Neural cell (in vitro differentiated cells): ENCODE measurements around the gene HIVEP2. TPM values are rescaled to one million over a fixed set of nuclear protein-coding genes. Genes with fewer than 3 reads are reported as not detected.

Experiments
- H2AFZ ChIP-seq: fragments of 200-600, 300-800 bp; sonication (generic), shearing (Covaris generic); 2 replicates; pipeline ENCODE4 v1.6.0; 2014; ENCODE audit warnings: low read depth, mild to moderate bottlenecking, antibody characterized with exemption, low read length, moderate library complexity
- H3F3A ChIP-seq: fragments of 200-600 bp; shearing (Covaris generic); 2 replicates; pipeline ENCODE4 v1.6.1; 2016; ENCODE audit warnings: mild to moderate bottlenecking, moderate library complexity, mixed read lengths, antibody characterized with exemption, low read length; ENCODE audit not compliant: insufficient read depth, poor library complexity, severe bottlenecking
- H3K27ac ChIP-seq: fragments of 200-600, 300-800 bp; sonication (generic), shearing (Covaris generic); 2 replicates; pipeline ENCODE4 v1.5.1; 2014; ENCODE audit warnings: mild to moderate bottlenecking, low read length, moderate library complexity
- H3K27me3 ChIP-seq: fragments of 300-800, 200-600 bp; sonication (generic), shearing (Covaris generic); 2 replicates; pipeline ENCODE4 v1.6.0; 2014; ENCODE audit warnings: mild to moderate bottlenecking, low read depth, low read length, moderate library complexity; ENCODE audit not compliant: insufficient read depth
- H3K36me3 ChIP-seq: fragments of 300-800, 200-600 bp; sonication (generic), shearing (Covaris generic); 2 replicates; pipeline ENCODE4 v1.5.1; 2014; ENCODE audit warnings: mild to moderate bottlenecking, antibody characterized with exemption, low read length, moderate library complexity; ENCODE audit not compliant: insufficient read depth
- H3K4me2 ChIP-seq: fragments of 300-800, 200-600 bp; sonication (generic), shearing (Covaris generic); 2 replicates; pipeline ENCODE4 v1.6.0; 2014; ENCODE audit warnings: mild to moderate bottlenecking, low read length
- H3K4me3 ChIP-seq: fragments of 300-800, 200-600 bp; sonication (generic), shearing (Covaris generic); 2 replicates; pipeline ENCODE4 v1.5.1; 2014; ENCODE audit warnings: mild to moderate bottlenecking, low read length, moderate library complexity
- H3K79me2 ChIP-seq: fragments of 200-600 bp; shearing (Covaris generic); replicated peaks from 2 replicates; pipeline ENCODE4 v1.6.0; 2014; ENCODE audit warnings: mild to moderate bottlenecking, low read length, moderate library complexity; ENCODE audit not compliant: insufficient read depth
- H3K9ac ChIP-seq: fragments of 300-800, 200-600 bp; sonication (generic), shearing (Covaris generic); 2 replicates; pipeline ENCODE4 v1.6.1; 2016; ENCODE audit warnings: mild to moderate bottlenecking, low read length, mixed read lengths
- H3K9me2 ChIP-seq: fragments of 200-600 bp; shearing (Covaris generic); 2 replicates; pipeline ENCODE4 v1.6.1; 2016; ENCODE audit warnings: mild to moderate bottlenecking, low read length, mixed read lengths; ENCODE audit not compliant: insufficient read depth
- H3K9me3 ChIP-seq: fragments of 200-600, 300-800 bp; sonication (generic), shearing (Covaris generic); 2 replicates; pipeline ENCODE4 v1.6.1; 2016; ENCODE audit warnings: mild to moderate bottlenecking, mixed run types, low read length, moderate library complexity, mixed read lengths
- H4K20me1 ChIP-seq: fragments of 200-600 bp; shearing (Covaris generic); 2 replicates; pipeline ENCODE4 v1.6.1; 2016; ENCODE audit warnings: mild to moderate bottlenecking, mixed run types; ENCODE audit not compliant: insufficient read depth
- EP300 ChIP-seq: fragments of 450-650 bp; conservative IDR thresholded peaks from 2 replicates; pipeline ENCODE4 v1.6.1; 2014; ENCODE audit warnings: antibody characterized with exemption, mild to moderate bottlenecking, moderate library complexity; ENCODE audit not compliant: poor library complexity, severe bottlenecking
- EZH2 ChIP-seq: fragments of 200-600, 300-800 bp; shearing (Covaris generic), sonication (generic); IDR thresholded peaks from 2 replicates; pipeline ENCODE4 v1.6.1; 2014; ENCODE audit warnings: antibody characterized with exemption, low read length, borderline replicate concordance, mild to moderate bottlenecking; ENCODE audit not compliant: insufficient read depth, poor library complexity, severe bottlenecking
- MXI1 ChIP-seq: fragments of 450-650 bp; conservative IDR thresholded peaks from 2 replicates; pipeline ENCODE4 v1.6.1; 2014; ENCODE audit warnings: antibody characterized with exemption, mild to moderate bottlenecking; ENCODE audit not compliant: poor library complexity, severe bottlenecking
- POLR2AphosphoS5 ChIP-seq: IDR thresholded peaks from 2 replicates; pipeline ENCODE4 v1.6.1; 2012
- RAD21 ChIP-seq: fragments of 450-650 bp; conservative IDR thresholded peaks from 2 replicates; pipeline ENCODE4 v1.6.1; 2014; ENCODE audit warnings: antibody characterized with exemption, mild to moderate bottlenecking, moderate library complexity
- SMC3 ChIP-seq: fragments of 450-650 bp; conservative IDR thresholded peaks from 2 replicates; pipeline ENCODE4 v1.6.1; 2014; ENCODE audit warnings: antibody characterized with exemption, mild to moderate bottlenecking, moderate library complexity; ENCODE audit not compliant: poor library complexity
- TAF1 ChIP-seq: IDR thresholded peaks from 2 replicates; pipeline ENCODE4 v1.6.1; 2012; ENCODE audit warnings: low read depth
- polyA plus RNA-seq: library from polyadenylated mRNA; depleted of rRNA; stranded (reverse); fragments of >200 nt; gene quantifications from 2 replicates; pipeline ENCODE4 v1.2.3, GENCODE V29; 2014
- TF ChIP-seq, protein P1 (sequence below): IDR thresholded peaks from 2 replicates; pipeline ENCODE4 v1.6.1; 2012; ENCODE audit warnings: borderline replicate concordance
- TF ChIP-seq, protein P2 (sequence below): fragments of 450-650 bp; IDR thresholded peaks from 2 replicates; pipeline ENCODE4 v1.5.1; 2014; ENCODE audit warnings: antibody characterized with exemption, mild to moderate bottlenecking, moderate library complexity; ENCODE audit not compliant: poor library complexity, severe bottlenecking

Gene HIVEP2
- polyA plus RNA-seq, 1 donor from 2014 or later, result 6.0 TPM

DNA sequence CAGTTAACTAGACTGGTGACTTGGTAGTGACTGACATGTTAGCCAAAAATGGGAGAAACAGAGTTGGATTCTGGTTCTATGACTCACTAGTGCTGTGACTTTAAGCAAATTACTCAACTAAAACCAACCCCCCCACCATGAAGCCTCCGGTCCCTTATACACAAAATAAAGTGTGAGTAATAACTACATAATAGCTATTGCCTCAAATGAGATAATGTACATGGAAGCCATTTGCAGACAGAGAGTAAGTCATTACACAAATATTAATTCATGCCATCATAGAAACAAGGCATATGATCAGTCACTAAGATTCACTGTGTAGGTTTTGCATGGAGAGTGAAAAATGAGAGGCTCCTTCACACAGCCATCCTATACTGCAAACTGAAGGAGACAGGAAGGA is 111.9 kb downstream of the HIVEP2 start:
- TF ChIP-seq, protein P1, sequence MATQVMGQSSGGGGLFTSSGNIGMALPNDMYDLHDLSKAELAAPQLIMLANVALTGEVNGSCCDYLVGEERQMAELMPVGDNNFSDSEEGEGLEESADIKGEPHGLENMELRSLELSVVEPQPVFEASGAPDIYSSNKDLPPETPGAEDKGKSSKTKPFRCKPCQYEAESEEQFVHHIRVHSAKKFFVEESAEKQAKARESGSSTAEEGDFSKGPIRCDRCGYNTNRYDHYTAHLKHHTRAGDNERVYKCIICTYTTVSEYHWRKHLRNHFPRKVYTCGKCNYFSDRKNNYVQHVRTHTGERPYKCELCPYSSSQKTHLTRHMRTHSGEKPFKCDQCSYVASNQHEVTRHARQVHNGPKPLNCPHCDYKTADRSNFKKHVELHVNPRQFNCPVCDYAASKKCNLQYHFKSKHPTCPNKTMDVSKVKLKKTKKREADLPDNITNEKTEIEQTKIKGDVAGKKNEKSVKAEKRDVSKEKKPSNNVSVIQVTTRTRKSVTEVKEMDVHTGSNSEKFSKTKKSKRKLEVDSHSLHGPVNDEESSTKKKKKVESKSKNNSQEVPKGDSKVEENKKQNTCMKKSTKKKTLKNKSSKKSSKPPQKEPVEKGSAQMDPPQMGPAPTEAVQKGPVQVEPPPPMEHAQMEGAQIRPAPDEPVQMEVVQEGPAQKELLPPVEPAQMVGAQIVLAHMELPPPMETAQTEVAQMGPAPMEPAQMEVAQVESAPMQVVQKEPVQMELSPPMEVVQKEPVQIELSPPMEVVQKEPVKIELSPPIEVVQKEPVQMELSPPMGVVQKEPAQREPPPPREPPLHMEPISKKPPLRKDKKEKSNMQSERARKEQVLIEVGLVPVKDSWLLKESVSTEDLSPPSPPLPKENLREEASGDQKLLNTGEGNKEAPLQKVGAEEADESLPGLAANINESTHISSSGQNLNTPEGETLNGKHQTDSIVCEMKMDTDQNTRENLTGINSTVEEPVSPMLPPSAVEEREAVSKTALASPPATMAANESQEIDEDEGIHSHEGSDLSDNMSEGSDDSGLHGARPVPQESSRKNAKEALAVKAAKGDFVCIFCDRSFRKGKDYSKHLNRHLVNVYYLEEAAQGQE, result no peak
- TF ChIP-seq RAD21, result no peak
- no peak for TF ChIP-seq EZH2
- TF ChIP-seq POLR2AphosphoS5, result no peak
- no peak for TF ChIP-seq SMC3
- TF ChIP-seq TAF1, result no peak
- TF ChIP-seq EP300, result no peak
- TF ChIP-seq, protein P2, sequence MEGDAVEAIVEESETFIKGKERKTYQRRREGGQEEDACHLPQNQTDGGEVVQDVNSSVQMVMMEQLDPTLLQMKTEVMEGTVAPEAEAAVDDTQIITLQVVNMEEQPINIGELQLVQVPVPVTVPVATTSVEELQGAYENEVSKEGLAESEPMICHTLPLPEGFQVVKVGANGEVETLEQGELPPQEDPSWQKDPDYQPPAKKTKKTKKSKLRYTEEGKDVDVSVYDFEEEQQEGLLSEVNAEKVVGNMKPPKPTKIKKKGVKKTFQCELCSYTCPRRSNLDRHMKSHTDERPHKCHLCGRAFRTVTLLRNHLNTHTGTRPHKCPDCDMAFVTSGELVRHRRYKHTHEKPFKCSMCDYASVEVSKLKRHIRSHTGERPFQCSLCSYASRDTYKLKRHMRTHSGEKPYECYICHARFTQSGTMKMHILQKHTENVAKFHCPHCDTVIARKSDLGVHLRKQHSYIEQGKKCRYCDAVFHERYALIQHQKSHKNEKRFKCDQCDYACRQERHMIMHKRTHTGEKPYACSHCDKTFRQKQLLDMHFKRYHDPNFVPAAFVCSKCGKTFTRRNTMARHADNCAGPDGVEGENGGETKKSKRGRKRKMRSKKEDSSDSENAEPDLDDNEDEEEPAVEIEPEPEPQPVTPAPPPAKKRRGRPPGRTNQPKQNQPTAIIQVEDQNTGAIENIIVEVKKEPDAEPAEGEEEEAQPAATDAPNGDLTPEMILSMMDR, result no peak
- TF ChIP-seq MXI1, result no peak
- H3K9me2 ChIP-seq, result no peaks in the 10 kb centered on the region
- H3K4me2 ChIP-seq, result no peak overlapping the region
- H3K36me3 ChIP-seq, result no peaks in the 10 kb centered on the region
- H2AFZ ChIP-seq, result no peak overlapping the region
- no peaks in the 10 kb centered on the region for H4K20me1 ChIP-seq
- no peaks in the 10 kb centered on the region for H3K27me3 ChIP-seq
- H3K4me3 ChIP-seq, result no peak overlapping the region
- no peaks in the 10 kb centered on the region for H3K79me2 ChIP-seq
- no peak overlapping the region for H3K27ac ChIP-seq
- no peaks in the 10 kb centered on the region for H3F3A ChIP-seq
- no peak overlapping the region for H3K9ac ChIP-seq
- H3K9me3 ChIP-seq, result no peaks in the 10 kb centered on the region

DNA sequence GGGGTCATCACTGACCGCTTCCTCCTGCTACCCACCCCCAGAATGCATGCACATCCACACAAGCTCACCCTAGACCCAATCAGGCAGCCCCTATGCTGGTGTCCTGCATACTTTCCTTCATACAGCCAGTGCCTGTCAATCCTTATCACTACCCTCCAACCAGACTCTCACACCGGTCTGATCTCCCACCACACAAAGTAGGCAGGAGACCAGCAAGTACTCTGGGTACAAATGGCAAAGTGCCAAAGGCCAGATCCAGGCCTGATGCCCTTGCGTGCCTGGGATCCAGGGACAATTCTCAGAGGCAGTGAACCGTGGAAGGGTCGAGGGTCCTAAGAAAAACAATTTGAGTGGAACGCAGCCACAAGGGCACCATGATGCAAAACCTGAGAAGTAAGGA is 114.2 kb downstream of the HIVEP2 start:
- H3K4me2 ChIP-seq, result no peak overlapping the region

More for the DNA sequence above, 114.2 kb downstream of the HIVEP2 start:
- Histone ChIP-seq H3K27me3 (no peaks in the 10 kb centered on the region), H3K36me3 (no peaks in the 10 kb centered on the region), H3F3A (no peaks in the 10 kb centered on the region), H3K27ac (no peak overlapping the region), H3K4me3 (no peak overlapping the region), H3K79me2 (no peaks in the 10 kb centered on the region), H3K9me3 (no peaks in the 10 kb centered on the region), H3K9me2 (no peaks in the 10 kb centered on the region), H2AFZ (no peak overlapping the region), H4K20me1 (no peaks in the 10 kb centered on the region), H3K9ac (no peak overlapping the region)
- TF ChIP-seq SMC3, result no peak
- TF ChIP-seq, protein P1, result no peak
- TF ChIP-seq, protein P2, result no peak
- no peak for TF ChIP-seq POLR2AphosphoS5
